Measurements from ENCODE around the gene CHN2.

Gene CHN2

GRCh38 chr7:29445736-29446135, 251.2 kb downstream of the CHN2 start:
- DNase-seq: no peak

DNA sequence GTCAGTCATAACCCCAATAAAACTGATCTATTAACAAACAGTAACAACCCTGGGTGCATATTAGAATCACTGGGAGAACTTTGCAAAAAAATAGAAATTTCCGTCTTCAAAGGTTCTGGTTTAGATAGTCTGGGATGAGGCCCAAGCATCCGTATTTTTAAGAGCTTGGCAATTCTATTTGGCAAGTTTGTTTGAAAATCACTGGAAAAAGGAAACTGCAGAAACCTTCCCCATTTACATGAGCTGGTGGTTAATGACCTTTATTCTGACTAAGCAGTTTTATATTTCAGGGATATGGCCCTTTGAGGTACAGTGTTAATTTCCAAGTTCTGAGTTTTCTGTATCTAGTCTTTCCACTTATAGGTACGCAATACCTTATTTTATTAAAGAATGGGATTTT, 253.3 kb downstream of the CHN2 start:
- DNase-seq: no peak

DNA sequence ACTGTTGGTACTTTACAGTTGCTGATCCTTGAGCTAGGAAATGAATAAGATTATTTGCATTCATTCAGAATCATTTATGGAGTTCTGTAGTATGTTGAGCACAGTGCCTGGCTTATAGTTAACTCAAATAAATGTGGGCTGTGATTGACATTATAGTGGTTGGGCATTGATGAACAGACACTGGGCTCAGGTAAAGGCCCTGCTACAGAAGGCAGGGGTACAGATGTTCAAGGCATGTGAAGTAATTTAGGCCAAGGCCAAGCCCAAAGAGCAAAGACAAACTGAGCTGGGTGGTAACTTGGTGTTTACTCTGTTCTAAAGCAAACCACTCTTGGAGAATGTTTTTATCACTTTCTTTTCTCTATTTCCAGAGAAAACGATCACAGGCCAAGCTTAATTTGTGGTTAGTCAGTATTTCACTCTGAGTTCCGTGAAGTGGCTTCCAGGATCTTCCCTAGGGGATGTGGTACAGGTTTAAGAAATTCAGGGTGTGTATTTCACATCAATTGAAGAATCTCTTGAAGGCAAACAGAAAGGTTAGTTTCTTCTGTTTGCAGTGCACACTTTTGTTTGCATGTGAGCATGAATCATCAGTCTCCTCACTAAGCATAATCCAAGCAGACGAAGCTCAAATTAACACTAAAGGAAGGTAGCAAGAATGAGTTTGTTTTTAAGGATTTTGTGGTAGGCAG, 255.1 kb downstream of the CHN2 start:
- no peak for DNase-seq

GRCh38 chr7:29453021-29453420, 258.4 kb downstream of the CHN2 start:
- no peak for DNase-seq

GRCh38 chr7:29454464-29454863, 259.9 kb downstream of the CHN2 start:
- DNase-seq: no peak

GRCh38 chr7:29454899-29455451, 260.4 kb downstream of the CHN2 start:
- no peak for DNase-seq

- DNase-seq: no peak
These were observed 262.6 kb downstream of the CHN2 start for GRCh38 chr7:29457141-29457561.

DNA sequence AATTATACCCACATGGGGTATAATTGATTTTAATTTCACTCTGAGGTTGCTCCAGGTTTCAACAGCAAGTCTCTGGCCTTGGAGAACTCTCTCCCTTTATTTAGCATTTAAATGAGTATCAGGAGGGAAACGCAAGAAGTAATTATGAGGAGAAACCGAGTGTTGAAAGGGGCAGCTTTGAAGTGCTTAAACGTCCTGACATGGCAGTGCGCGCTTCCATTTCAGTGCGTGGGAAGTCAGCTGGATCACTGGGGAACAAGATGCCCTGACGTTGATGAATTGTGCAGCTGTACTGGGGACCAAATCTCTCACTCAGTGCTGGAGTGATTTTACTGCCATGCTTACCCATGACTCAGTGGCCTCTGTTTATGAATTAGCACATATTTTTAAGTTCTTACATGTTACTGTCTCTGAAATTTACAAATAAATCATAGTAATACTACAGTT, 263.0 kb downstream of the CHN2 start:
- peak; percentile 82 for DNase-seq

DNA sequence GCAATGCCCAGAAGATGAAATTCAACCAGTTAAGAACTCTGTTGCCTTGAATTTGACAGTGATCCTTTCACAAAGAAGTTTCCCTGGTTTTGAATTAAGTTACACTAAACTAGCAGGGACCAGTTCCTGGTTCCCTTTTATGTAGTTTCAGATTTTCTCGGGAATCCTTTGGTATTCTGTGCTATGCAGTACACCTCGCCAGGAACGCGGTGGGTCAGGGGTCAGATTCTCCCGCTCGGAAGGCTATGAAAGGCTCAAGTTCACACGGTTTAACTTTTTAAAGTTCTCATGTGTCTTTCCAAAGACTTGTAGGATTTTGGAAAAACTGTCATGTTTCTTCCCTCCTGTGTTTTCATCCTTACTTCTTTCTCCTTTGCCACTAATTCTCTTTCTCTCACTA, 264.4 kb downstream of the CHN2 start:
- DNase-seq: no peak

DNA sequence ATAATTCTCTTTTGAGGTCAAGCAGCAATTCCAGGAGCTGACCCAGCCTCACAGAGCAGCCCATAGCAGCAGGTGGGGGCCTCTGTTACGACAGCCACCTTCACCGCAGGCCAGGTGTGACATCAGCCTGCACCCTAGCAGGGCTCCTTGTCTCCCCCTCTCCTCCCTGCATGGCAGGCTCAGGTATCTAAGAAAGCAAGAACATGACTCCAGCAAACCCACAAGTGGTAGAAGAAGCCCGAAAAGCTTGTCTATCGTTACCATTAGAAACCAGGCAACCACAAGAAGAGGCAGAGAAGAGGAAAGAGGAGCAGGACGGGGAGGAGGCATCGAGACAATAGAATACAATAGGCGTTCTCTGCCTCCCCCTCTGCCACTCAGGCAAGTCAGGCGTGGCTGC, 265.0 kb downstream of the CHN2 start:
- DNase-seq: no peak

DNA sequence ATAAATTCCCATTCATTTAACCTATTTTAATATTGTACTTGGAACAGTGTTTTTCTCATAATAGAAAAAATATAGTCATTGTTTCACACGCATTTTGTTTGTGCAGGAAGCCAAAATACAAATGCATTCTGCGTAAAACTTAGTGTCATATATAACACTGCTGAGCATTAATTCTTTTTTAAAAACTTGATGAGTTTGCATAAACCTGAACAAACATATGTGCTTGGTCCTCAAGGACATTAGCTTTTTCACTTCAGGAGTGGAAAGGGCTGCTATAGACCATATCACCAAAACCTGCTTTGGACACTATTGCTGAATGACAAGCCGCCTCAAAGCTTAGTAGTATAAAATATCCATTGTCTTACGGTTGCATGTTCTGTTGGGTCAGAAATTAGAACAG, 267.4 kb downstream of the CHN2 start:
- DNase-seq: no peak

GRCh38 chr7:29463504-29464158, 269.1 kb downstream of the CHN2 start:
- no peak for DNase-seq

DNA sequence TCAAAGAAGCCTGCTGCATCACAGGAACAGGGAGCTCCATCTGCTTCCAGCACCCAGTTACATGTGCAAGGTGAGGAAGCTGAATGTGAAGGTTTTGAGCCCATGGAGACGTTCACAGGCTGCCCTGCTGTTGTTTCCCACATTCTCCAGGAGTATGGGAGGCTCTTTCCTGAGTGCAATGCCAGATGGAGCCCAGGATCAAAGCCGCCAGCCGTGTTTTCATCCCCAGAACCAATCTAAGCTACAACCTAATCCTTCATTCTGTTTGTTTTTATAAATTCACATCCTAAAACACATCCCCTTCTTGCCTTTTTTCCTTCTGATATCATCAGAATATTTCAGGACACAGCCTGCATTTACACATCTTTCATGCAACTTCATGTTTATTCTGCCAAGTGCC, 270.2 kb downstream of the CHN2 start:
- DNase-seq: no peak

- no peak for DNase-seq
These were observed 272.8 kb downstream of the CHN2 start for GRCh38 chr7:29467193-29467926.

- no peak for DNase-seq
These were observed 273.6 kb downstream of the CHN2 start for GRCh38 chr7:29468196-29468595.

GRCh38 chr7:29469281-29469680, 274.7 kb downstream of the CHN2 start:
- no peak for DNase-seq

- no peak for DNase-seq
These were observed 275.5 kb downstream of the CHN2 start for GRCh38 chr7:29469976-29470557.

GRCh38 chr7:29471444-29472138, 277.0 kb downstream of the CHN2 start:
- DNase-seq: no peak

DNA sequence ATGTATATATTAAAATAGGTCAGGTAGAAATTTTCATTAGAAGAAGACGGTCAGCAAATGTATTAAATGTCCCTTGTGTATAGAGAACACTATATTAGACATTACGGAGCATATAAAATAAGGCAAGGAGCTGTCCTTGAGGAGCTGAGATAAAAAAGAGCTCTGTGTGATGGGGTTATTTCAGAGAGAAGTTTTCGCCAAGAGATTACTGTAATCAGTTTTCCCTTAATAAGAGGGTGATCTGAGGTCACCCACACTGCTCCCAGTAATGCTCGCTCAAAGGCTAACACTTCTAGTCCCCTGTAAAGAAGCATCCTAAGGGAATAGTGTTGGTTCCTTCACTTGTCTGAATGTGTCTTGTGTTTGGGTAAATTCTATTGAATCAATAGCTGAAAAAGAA, 282.3 kb downstream of the CHN2 start:
- DNase-seq: no peak

GRCh38 chr7:29478226-29478625, 283.7 kb downstream of the CHN2 start:
- no peak for DNase-seq

DNA sequence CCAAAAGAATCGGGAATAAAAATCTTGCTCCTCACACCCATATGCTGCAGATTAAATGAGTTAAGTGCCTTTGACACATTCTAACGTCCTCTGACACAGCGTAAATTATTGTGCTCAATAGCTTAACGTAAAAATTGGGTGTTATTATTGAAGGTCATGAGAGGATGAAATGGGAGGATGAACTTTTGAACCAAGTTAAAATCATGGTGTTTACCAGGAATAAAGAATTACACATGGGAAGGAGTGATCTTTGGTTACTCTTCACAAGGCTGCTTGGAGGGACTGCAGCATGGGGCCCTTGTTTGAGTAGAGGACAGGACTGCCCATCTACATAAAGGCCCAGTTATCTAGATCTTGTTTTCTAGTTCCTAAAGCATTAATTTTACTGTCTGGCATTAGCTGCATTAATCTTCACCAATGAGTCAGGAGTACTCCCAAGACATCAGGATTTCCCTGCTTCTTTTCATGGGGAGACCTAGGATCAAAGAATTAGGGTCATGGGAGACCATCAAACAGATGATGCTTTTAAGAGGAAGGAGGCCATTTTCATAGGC, 284.2 kb downstream of the CHN2 start:
- DNase-seq: no peak
